HL-60/S4 treated with phorbol 12-myristate 13-acetate at 8.2 ng/mL for 4 days and 3 days (cell line): ENCODE results near the gene APLN.

Experiments
- in situ Hi-C: fragments of 300-500 bp; cut with MboI; formaldehyde crosslinking; loops from 2 replicates; pipeline ENCODE4 v1.15.0; 2022; ENCODE audit warnings: low sequenced_read_pairs

Gene APLN

DNA sequence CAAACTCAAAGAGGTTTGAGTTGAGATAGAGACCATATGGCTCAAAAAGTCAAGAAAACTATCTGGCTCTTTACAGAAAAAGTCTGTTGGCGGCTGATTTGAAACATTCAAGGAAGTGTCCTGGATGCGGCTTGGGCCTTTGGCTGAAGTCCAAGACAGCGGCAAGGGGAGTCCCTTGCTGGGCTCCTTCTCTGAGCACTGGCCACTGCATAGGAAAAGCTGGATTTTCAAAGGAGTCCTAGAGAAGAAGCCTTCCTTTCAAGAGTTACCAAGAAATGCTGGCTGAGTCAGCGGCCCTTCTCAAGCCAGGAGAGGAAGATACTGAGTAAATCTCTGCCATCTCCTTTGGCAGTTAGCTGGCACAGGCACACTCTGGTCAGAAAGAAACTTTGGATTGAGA, 12.1 kb downstream of the APLN start:
- in situ Hi-C loops = loop anchor here (25.0 kb wide), 1 partner anchor 170 kb away; no protein-coding TSS in a partner anchor

- in situ Hi-C loops = loop anchor here (25.0 kb wide), 1 partner anchor 170 kb away; no protein-coding TSS in a partner anchor
Observed at GRCh38 chrX:129641941-129642340, 12.8 kb downstream of the APLN start.

DNA sequence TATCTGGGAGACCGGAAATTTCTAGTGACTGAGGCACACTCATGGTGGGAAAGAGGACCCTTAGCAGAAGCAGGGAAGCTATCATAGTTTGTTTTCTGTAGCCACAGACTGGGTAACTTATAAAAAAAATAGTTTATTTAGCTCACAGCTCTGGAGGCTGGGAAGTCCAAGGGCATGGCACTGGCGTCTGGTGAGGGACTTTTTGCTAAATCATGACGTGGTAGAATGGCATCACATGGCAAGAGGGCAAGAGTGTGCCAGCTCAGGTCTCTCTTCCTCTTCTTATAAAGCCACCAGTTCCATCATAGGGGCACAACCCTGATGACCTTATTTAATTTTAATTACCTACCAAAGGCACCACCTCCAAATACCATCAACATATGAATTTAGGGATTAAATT, 13.3 kb downstream of the APLN start:
- in situ Hi-C loops = loop anchor here (25.0 kb wide), 1 partner anchor 171 kb away; no protein-coding TSS in a partner anchor

GRCh38 chrX:129640737-129641136, 14.0 kb downstream of the APLN start:
- in situ Hi-C loops = loop anchor here (25.0 kb wide), 1 partner anchor 172 kb away; no protein-coding TSS in a partner anchor

DNA sequence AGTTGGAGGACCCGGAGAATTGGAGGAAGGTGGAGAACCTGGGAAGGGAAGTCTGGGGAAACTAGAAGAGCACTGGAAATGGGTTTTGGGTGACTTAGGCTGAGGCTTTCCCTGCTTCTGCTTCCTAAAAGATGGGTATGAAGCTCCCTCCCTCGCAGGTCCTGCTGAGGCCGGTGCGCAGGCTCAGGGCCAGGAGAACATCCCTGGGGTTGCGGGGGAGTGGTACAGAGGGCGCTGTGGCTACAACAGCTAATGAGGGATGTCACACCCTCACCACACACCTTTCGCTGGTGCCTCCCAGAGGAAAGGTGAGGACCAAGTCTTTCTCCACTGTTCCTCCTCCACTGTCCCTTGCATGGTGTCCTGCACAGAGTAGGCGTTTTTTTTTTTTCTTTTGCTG, 15.8 kb downstream of the APLN start:
- in situ Hi-C loops = loop anchor here (25.0 kb wide), 1 partner anchor 173 kb away; no protein-coding TSS in a partner anchor

DNA sequence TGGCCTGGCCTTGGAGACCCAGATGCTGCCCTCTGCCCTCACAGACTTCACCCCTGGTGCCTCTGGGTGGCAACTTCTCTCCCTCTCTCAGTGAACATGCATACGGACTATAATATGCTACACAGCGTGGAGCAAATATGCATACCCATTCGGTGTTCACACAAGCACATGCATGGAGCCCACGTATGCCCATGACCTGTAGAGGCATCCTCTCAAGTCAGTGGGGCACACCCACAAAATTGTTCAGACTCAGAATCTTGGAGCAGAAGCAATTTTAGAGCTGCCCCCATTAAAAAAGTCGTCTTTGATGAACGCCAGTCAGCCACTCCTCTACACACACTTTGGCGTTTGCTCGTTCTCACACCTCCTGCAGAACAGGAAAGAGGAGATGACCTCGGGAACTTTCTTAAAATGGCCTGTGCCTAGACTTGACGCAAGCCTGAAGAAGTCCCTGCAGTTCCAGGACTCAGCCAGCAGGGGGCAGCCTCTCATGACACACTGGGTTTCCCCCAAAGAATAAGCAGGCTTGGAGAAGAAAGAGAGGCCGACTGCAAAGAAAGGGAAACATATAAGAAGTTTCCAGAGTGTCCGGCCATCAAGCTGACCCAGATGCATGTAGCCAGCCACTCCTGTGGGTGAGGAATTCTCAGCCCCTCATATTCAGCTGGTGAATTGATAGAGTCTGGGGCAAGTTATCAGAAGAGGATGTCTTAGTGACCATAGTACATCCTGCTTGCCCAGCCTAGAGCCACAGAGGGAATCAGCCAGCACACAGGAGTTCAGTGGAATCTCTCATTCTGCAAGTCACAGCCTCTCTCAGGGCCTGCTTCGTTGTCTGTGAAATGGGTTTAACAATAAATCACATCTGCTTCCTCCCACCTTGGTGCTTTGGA, 17.3 kb downstream of the APLN start:
- in situ Hi-C loops = loop anchor here (25.0 kb wide), 1 partner anchor 175 kb away; no protein-coding TSS in a partner anchor

- in situ Hi-C loops = loop anchor here (25.0 kb wide), 1 partner anchor 176 kb away; no protein-coding TSS in a partner anchor
Observed at GRCh38 chrX:129636175-129636681, 18.5 kb downstream of the APLN start.

DNA sequence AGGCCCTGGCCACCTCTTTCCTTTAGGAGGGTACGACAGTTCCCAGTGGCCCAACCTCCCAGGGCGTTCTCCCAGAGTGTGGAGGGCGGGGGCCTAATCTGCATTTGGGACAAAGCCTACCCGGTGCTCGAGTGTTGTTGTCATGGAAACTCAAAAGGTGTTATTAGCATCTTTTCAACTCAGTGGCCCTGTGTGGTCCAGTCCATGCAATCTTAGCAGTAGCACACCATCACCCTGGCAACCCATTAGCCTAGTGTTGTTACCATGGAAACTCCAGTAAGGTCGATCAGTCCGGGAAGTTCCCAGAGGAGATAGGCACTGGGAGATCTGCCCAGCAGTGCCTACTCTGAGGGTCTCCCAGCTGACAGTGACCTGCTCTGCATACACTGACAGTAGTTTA, 20.2 kb downstream of the APLN start:
- in situ Hi-C loops = loop anchor here (25.0 kb wide), 1 partner anchor 178 kb away; no protein-coding TSS in a partner anchor

- in situ Hi-C loops = loop anchor here (25.0 kb wide), 1 partner anchor 180 kb away; no protein-coding TSS in a partner anchor
Observed at GRCh38 chrX:129632443-129632842, 22.3 kb downstream of the APLN start.

- in situ Hi-C loops = loop anchor here (25.0 kb wide), 1 partner anchor 180 kb away; no protein-coding TSS in a partner anchor
Observed at GRCh38 chrX:129631849-129632248, 22.9 kb downstream of the APLN start.

- in situ Hi-C loops = loop anchor here (25.0 kb wide), 1 partner anchor 182 kb away; no protein-coding TSS in a partner anchor
Observed at GRCh38 chrX:129629837-129630236, 24.9 kb downstream of the APLN start.

DNA sequence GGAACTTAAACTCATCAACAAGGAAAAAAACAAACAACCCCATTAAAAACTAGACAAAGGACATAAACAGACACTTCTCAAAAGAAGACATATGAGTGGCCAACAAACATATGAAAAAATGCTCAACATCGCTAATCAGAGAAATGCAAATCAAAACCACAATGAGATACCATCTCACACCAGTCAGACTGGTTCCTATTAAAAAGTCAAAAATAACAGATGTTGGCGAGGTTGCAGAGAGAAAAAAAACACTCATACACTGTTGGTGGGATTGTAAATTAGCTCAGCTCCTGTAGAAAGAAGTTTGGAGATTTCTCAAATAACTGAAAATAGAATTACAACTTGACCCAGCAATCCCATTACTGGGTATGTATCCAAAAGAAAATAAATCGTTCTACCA, 28.7 kb downstream of the APLN start:
- in situ Hi-C loops = loop anchor here (25.0 kb wide), 1 partner anchor 186 kb away; no protein-coding TSS in a partner anchor

DNA sequence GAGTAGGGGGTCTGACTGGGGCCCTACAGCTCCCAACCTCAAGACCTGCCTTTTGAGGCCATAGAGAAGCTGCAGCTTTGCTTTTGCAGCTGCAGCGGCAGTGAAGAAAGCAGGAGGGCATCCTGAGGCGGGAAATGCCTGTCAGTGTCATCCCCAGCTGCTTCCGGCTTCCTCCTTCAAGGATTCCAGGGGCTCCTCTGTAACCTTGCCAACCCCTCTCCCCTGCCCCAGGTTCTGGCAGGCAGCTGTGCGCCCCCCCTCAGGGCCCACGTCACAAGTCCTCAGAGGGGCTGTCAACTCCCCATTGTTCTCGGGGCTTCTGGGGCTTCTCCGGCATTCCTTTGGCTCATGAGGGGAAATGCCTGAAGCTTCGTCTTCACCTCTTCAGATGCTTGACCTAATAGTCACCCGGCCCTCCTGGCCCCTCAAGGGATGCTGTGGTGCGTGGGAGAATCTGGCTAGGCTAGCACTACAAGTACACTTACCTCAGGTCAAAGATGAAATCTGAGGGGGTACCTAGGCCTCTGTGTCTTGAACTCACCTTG, 31.9 kb downstream of the APLN start:
- in situ Hi-C loops = loop anchor here (25.0 kb wide), 1 partner anchor 439 kb away; no protein-coding TSS in a partner anchor

GRCh38 chrX:129618997-129619396, 35.8 kb downstream of the APLN start:
- in situ Hi-C loops = loop anchor here (25.0 kb wide), 1 partner anchor 443 kb away; no protein-coding TSS in a partner anchor

- in situ Hi-C loops = loop anchor here (25.0 kb wide), 1 partner anchor 445 kb away; no protein-coding TSS in a partner anchor
Observed at GRCh38 chrX:129617420-129617819, 37.3 kb downstream of the APLN start.

- in situ Hi-C loops = loop anchor here (25.0 kb wide), 1 partner anchor 448 kb away; no protein-coding TSS in a partner anchor
Observed at GRCh38 chrX:129614481-129615255, 40.1 kb downstream of the APLN start.

DNA sequence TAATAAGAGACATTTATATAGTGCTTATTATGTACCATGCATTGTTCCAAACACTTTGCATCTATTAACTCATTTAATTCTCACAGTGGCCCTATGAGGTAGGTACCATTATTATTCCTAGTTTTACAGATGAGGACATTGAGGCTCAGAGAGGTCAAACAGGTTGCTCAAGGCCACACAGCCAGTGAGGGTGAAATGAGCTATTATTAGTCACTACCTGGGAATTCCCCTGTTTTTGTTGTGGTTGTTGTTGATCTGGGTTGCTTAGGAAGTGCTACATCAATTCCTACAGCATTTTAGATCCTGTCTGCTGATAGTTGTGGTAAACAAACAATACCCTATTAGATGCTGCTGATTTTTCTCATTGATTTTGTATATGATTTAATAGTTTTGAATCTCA, 41.2 kb downstream of the APLN start:
- in situ Hi-C loops = loop anchor here (25.0 kb wide), 1 partner anchor 449 kb away; no protein-coding TSS in a partner anchor

DNA sequence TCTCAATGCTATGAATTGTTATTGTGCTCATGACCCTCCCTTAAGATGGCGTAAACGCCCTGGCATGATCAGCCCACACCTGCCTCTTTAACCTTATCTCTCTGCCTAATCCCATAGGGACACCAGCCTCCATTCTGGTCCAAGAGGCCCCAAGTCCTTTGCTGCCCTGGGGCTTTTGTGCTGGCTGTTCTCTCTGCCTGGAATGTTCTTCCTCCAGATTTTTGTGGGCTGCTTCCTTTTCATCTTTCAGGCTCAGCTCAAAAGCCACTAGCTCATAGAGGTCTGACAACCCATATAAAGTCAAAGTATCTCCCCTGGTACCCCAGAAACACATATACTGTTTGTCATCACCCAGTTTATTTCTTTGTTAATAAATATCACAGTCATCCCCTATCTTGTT, 42.4 kb downstream of the APLN start:
- in situ Hi-C loops = loop anchor here (25.0 kb wide), 1 partner anchor 450 kb away; no protein-coding TSS in a partner anchor

DNA sequence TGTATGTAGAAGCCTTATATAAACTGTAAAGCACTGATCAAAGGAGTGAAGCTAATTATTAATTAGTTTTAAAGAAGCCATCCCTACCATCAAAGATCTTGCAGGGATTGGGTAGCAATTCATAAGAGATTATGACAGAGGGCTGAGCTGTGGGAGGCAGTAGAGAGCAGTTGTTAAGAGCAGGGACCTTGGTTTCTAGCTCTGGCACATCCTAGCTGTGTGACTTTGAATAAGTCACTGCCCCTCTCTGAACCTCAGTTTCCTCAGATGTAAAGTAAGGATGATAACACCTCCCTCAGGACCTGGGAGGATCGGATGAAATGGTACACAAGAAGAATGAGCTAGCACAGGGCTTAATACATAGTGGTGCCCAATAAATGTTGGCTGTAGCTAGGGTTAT, 45.4 kb downstream of the APLN start:
- in situ Hi-C loops = loop anchor here (25.0 kb wide), 1 partner anchor 453 kb away; no protein-coding TSS in a partner anchor

DNA sequence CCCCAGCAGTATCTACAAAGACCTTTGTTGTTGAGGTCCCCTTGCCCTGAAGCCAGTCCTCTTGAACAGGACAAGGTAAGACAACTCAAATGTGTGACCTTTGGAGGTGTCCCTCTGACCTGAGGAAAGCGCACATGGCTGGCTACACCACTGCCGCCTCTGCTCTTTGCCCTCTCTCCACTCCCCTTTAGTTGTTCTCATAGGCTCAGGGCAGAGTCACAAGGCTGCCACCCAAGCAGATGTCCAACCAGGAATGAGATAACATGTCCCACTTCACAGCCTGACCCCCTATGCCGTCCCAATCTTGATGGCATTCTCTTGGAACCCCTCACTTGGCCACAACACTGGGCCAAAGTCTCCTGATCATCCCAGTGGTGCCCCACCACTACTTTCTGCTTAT, 46.3 kb downstream of the APLN start:
- in situ Hi-C loops = loop anchor here (25.0 kb wide), 1 partner anchor 454 kb away; no protein-coding TSS in a partner anchor
